WTC11 (cell line): Measurements from ENCODE around the gene PDZRN3.

Experiments used
- CREB1 ChIP-seq: sonication (generic); formaldehyde crosslinking; IDR thresholded peaks from 2 replicates; pipeline ENCODE4 v1.8.0; 2023; ENCODE audit warnings: mild to moderate bottlenecking, missing genetic modification reagents
- ETV6 ChIP-seq: sonication (generic); formaldehyde crosslinking; IDR thresholded peaks from 2 replicates; pipeline ENCODE4 v1.8.1; 2022; ENCODE audit warnings: mild to moderate bottlenecking, missing genetic modification reagents
- NFE2L1 ChIP-seq: sonication (generic); formaldehyde crosslinking; IDR thresholded peaks from 2 replicates; pipeline ENCODE4 v1.8.1; 2023; ENCODE audit warnings: missing genetic modification reagents
- TF ChIP-seq, protein P1 (sequence below): sonication (generic); formaldehyde crosslinking; IDR thresholded peaks from 2 replicates; pipeline ENCODE4 v1.8.0; 2022; ENCODE audit warnings: mild to moderate bottlenecking, missing genetic modification reagents
- TF ChIP-seq, protein P2 (sequence below): sonication (generic); formaldehyde crosslinking; IDR thresholded peaks from 2 replicates; pipeline ENCODE4 v1.8.0; 2022; ENCODE audit warnings: mild to moderate bottlenecking, missing genetic modification reagents
- TF ChIP-seq, protein P3 (sequence below): sonication (generic); formaldehyde crosslinking; conservative IDR thresholded peaks from 2 replicates; pipeline ENCODE4 v1.8.1; 2022; ENCODE audit warnings: mild to moderate bottlenecking, missing genetic modification reagents
- TF ChIP-seq, protein P4 (sequence below): fragments of 200-600 bp; IDR thresholded peaks from 2 replicates; pipeline ENCODE4 v1.8.0; 2022; ENCODE audit warnings: antibody characterized with exemption
- TF ChIP-seq, protein P5 (sequence below): sonication (generic); formaldehyde crosslinking; IDR thresholded peaks from 2 replicates; pipeline ENCODE4 v1.8.1; 2023; ENCODE audit warnings: mild to moderate bottlenecking, missing genetic modification reagents, moderate library complexity
- TF ChIP-seq, protein P6 (sequence below): fragments of 250-450 bp; sonication (Bioruptor Pico); conservative IDR thresholded peaks from 2 replicates; pipeline ENCODE4 v1.9.0; 2021; ENCODE audit warnings: mild to moderate bottlenecking

DNA sequence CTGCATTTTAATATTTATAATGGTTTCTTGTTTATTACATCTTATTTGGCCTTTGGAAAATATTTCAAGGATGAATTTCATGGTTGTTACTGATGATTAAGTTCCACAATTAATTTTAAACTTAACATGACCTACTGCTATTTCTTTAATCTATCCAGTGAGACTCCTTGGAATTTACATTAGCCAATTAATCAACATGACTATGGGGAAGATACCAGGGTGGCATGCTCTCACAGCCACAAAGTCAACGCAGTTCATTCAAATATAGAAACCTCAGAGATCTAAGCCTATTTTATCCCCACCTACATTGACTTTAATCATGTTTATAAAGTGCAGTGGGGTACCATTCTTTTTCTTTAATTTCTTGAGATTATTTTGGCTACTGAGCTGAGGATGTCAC, 43.6 kb upstream of the PDZRN3 start:
- TF ChIP-seq, protein P1, sequence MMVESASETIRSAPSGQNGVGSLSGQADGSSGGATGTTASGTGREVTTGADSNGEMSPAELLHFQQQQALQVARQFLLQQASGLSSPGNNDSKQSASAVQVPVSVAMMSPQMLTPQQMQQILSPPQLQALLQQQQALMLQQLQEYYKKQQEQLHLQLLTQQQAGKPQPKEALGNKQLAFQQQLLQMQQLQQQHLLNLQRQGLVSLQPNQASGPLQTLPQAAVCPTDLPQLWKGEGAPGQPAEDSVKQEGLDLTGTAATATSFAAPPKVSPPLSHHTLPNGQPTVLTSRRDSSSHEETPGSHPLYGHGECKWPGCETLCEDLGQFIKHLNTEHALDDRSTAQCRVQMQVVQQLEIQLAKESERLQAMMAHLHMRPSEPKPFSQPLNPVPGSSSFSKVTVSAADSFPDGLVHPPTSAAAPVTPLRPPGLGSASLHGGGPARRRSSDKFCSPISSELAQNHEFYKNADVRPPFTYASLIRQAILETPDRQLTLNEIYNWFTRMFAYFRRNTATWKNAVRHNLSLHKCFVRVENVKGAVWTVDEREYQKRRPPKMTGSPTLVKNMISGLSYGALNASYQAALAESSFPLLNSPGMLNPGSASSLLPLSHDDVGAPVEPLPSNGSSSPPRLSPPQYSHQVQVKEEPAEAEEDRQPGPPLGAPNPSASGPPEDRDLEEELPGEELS: no peak
- TF ChIP-seq, protein P2, sequence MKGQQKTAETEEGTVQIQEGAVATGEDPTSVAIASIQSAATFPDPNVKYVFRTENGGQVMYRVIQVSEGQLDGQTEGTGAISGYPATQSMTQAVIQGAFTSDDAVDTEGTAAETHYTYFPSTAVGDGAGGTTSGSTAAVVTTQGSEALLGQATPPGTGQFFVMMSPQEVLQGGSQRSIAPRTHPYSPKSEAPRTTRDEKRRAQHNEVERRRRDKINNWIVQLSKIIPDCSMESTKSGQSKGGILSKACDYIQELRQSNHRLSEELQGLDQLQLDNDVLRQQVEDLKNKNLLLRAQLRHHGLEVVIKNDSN (CRISPR knock-in tag): no peak
- TF ChIP-seq, protein P3, sequence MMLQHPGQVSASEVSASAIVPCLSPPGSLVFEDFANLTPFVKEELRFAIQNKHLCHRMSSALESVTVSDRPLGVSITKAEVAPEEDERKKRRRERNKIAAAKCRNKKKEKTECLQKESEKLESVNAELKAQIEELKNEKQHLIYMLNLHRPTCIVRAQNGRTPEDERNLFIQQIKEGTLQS (CRISPR knock-in tag): no peak
- TF ChIP-seq ETV6 (no peak), CREB1 (CRISPR knock-in tag) (no peak), NFE2L1 (CRISPR knock-in tag) (no peak)
- TF ChIP-seq, protein P4, sequence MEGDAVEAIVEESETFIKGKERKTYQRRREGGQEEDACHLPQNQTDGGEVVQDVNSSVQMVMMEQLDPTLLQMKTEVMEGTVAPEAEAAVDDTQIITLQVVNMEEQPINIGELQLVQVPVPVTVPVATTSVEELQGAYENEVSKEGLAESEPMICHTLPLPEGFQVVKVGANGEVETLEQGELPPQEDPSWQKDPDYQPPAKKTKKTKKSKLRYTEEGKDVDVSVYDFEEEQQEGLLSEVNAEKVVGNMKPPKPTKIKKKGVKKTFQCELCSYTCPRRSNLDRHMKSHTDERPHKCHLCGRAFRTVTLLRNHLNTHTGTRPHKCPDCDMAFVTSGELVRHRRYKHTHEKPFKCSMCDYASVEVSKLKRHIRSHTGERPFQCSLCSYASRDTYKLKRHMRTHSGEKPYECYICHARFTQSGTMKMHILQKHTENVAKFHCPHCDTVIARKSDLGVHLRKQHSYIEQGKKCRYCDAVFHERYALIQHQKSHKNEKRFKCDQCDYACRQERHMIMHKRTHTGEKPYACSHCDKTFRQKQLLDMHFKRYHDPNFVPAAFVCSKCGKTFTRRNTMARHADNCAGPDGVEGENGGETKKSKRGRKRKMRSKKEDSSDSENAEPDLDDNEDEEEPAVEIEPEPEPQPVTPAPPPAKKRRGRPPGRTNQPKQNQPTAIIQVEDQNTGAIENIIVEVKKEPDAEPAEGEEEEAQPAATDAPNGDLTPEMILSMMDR: no peak
- TF ChIP-seq, protein P5, sequence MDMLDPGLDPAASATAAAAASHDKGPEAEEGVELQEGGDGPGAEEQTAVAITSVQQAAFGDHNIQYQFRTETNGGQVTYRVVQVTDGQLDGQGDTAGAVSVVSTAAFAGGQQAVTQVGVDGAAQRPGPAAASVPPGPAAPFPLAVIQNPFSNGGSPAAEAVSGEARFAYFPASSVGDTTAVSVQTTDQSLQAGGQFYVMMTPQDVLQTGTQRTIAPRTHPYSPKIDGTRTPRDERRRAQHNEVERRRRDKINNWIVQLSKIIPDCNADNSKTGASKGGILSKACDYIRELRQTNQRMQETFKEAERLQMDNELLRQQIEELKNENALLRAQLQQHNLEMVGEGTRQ (CRISPR knock-in tag): no peak
- TF ChIP-seq, protein P6, sequence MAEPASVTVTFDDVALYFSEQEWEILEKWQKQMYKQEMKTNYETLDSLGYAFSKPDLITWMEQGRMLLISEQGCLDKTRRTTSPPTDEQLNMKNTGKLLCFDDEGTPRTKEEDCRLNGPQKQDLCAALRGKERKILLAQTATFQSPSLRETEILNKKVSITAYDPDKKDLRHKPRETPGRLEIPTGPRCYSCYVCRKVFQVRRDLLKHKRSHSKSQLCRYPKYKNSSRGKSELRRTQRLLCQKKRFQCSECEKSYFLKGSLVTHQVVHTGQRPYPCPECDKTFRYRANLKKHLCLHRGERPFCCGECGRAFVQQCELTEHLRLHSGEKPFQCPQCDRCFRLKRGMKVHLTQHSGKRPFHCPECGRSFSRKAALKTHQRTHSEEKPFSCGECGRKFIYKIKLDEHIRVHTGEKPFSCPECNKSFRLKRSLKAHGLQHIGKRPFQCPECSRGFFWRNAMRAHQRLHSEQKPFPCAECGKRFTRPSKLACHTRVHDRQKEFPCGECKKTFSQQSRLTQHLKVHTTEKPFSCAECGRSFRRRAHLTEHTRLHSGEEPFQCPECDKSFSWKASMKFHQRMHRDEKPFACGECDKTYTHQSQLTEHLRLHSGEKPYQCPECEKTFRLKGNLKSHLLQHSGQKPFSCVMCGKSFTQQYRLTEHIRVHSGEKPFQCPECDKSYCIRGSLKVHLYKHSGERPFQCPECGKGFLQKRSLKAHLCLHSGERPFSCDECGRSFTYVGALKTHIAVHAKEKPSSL: no peak
